ENCODE measurements around the gene EIF5AL1. TPM values are rescaled to one million over a fixed set of nuclear protein-coding genes. Genes with fewer than 3 reads are reported as not detected.

EIF5AL1 gene
- total and polyA plus RNA-seq, 2 of the 13 experiments (the other 11 are each of a cell fraction or from before 2014, with no cell fraction given) = 0.22 to 0.50 TPM

DNA sequence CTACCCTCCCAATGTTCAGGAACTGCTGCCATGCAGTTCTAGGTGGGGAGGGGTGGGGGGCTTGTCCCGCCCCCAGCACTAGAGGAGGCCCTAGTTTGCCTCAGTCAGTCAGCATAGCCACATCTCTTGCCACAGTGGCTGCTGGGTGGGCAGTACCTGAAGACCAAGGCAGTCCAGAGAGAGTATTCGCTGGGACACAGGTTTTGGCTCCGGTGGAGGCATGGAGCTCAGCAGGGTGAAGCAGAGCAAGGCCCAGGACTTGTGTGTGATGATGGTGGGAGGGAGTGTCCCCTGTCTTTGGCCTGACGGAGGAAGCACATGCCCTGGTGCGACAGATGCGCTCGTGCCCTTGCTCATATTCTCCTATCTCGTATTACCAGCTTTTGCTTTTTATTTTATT is 42.2 kb upstream of the EIF5AL1 start:
- ATAC-seq = no peak
- peaks cover 23% of the 10 kb centered on the region for H3K4me1 ChIP-seq (ENCODE audit: insufficient read depth, low read length)
- in situ Hi-C loops (cut with HindIII; ENCODE audit: extremely low pct_ligation_motif_present, low pct_unique_long_range_greater_than_20kb) (no loop called here), intact Hi-C loops (cut with micrococcal nuclease; ENCODE audit: unreplicated experiment) (no loop called here)
- peaks cover 0 to 8% of the 10 kb centered on the region in 2 experiments; a peak in 2 of 5 replicates for H3K27me3 ChIP-seq (ENCODE audit: control insufficient read depth in 1 of 2, insufficient read depth in 2 of 2, low read length in 2 of 2)
- FAIRE-seq = no peak
- H3K79me2 ChIP-seq (ENCODE audit: insufficient read depth, low read length) = no peaks in the 10 kb centered on the region
- no peak for TF ChIP-seq SRY (CRISPR knock-in tag; IDR thresholded peaks at IDR 0.05)
- TF ChIP-seq ETV5 (CRISPR knock-in tag; IDR thresholded peaks at IDR 0.05; ENCODE audit: borderline replicate concordance) = no peak
- no peak for TF ChIP-seq TFDP2 (CRISPR knock-in tag; IDR thresholded peaks at IDR 0.05)
- no peak for TF ChIP-seq NFE2L1 (CRISPR knock-in tag; IDR thresholded peaks at IDR 0.05; ENCODE audit: borderline replicate concordance)
- TF ChIP-seq, protein P1, sequence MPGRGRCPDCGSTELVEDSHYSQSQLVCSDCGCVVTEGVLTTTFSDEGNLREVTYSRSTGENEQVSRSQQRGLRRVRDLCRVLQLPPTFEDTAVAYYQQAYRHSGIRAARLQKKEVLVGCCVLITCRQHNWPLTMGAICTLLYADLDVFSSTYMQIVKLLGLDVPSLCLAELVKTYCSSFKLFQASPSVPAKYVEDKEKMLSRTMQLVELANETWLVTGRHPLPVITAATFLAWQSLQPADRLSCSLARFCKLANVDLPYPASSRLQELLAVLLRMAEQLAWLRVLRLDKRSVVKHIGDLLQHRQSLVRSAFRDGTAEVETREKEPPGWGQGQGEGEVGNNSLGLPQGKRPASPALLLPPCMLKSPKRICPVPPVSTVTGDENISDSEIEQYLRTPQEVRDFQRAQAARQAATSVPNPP (CRISPR knock-in tag; IDR thresholded peaks at IDR 0.05) = no peak
- TF ChIP-seq TCF7L2 (IDR thresholded peaks at IDR 0.05; ENCODE audit: low read depth, low read length) = no peak
- no peak for TF ChIP-seq PREB (CRISPR knock-in tag; IDR thresholded peaks at IDR 0.05)
- TF ChIP-seq ZNF580 (CRISPR knock-in tag; IDR thresholded peaks at IDR 0.05; ENCODE audit: borderline replicate concordance, low read depth) = no peak
- no peak for TF ChIP-seq ZNF343 (CRISPR knock-in tag; IDR thresholded peaks at IDR 0.05)
- CTCF ChIA-PET (ENCODE audit: low intra/inter-chr PET ratio, low total read pairs) = no interaction called here
- H3K36me3 ChIP-seq (replicated peaks in 1 of 2; ENCODE audit: control insufficient read depth in 1 of 2, insufficient read depth in 2 of 2, low read length in 2 of 2) = no peaks in the 10 kb centered on the region
- no TSS peak for BruUV-seq (replicated peaks)
- WGBS (ENCODE audit: low lambda C conversion rate) = 59% methylated on average over 8 of the region's 8 CpGs
- H2AFZ ChIP-seq (ENCODE audit: low read length) = no peak overlapping the region
- no peak overlapping the region for H3K27ac ChIP-seq (ENCODE audit: extremely low read length, insufficient read depth, low read length)
- DNase-seq (ENCODE audit: low spot score) = no peak
- no peaks in the 10 kb centered on the region for H3K9me3 ChIP-seq (ENCODE audit: low read length)
- no peak overlapping the region for H3K9ac ChIP-seq (ENCODE audit: insufficient read depth, low read depth, low read length)
- no peak overlapping the region for H3K4me2 ChIP-seq (ENCODE audit: low read depth, low read length)
- no peak overlapping the region for H3K4me3 ChIP-seq (replicated peaks in 1 of 3; ENCODE audit: insufficient read depth in 1 of 3, low read depth in 2 of 3, low read length in 3 of 3)
- POLR2A ChIA-PET = no interaction called here
- no peaks in the 10 kb centered on the region for H4K20me1 ChIP-seq (ENCODE audit: insufficient read depth, low read length)
